ENCODE results near the gene FOXK2. TPM values are rescaled to one million over a fixed set of nuclear protein-coding genes. Genes with fewer than 3 reads are reported as not detected.
"Not testable (repeated sequence)": the region's sequence is repeated elsewhere in the genome, so short reads cannot be mapped to it uniquely, and the experiment has no call there.

Gene FOXK2
- total RNA-seq, 1 donor from 2014 or later: 27.7 TPM

- no peak overlapping the region for H3K4me3 ChIP-seq (ENCODE audit: low read length in 3 of 3)
- H3K36me3 ChIP-seq (ENCODE audit: control insufficient read depth in 3 of 3, insufficient read depth in 3 of 3, low read length in 3 of 3): peaks cover 25 to 28% (median 27%) of the 10 kb centered on the region in 3 donors
- H3K9ac ChIP-seq (ENCODE audit: low read depth in 1 of 3, low read length in 3 of 3): no peak overlapping the region
- H3K27ac ChIP-seq (ENCODE audit: low read depth, low read length): no peak overlapping the region
- H3K27me3 ChIP-seq (ENCODE audit: control insufficient read depth in 3 of 3, insufficient read depth in 3 of 3, low read length in 3 of 3): no peaks in the 10 kb centered on the region
- H3K4me1 ChIP-seq (ENCODE audit: control insufficient read depth in 3 of 3, insufficient read depth in 3 of 3, low read length in 3 of 3): peaks cover 29 to 36% (median 36%) of the 10 kb centered on the region in 3 donors
- no peaks in the 10 kb centered on the region for H3K9me3 ChIP-seq (ENCODE audit: control insufficient read depth in 3 of 3, low read length in 3 of 3)
Observed at GRCh38 chr17:82568997-82569393, 49.5 kb downstream of the FOXK2 start.

- Histone ChIP-seq H3K27ac (ENCODE audit: low read depth, low read length) (no peak overlapping the region), H3K4me1 (ENCODE audit: control insufficient read depth in 3 of 3, insufficient read depth in 3 of 3, low read length in 3 of 3) (peaks cover 29 to 35% (median 32%) of the 10 kb centered on the region in 3 donors), H3K36me3 (ENCODE audit: control insufficient read depth in 3 of 3, insufficient read depth in 3 of 3, low read length in 3 of 3) (peaks cover 25 to 29% (median 27%) of the 10 kb centered on the region in 3 donors), H3K9me3 (ENCODE audit: control insufficient read depth in 3 of 3, low read length in 3 of 3) (no peaks in the 10 kb centered on the region), H3K9ac (ENCODE audit: low read depth in 1 of 3, low read length in 3 of 3) (no peak overlapping the region), H3K27me3 (ENCODE audit: control insufficient read depth in 3 of 3, insufficient read depth in 3 of 3, low read length in 3 of 3) (no peaks in the 10 kb centered on the region), H3K4me3 (ENCODE audit: low read length in 3 of 3) (no peak overlapping the region)
Observed at GRCh38 chr17:82569621-82570020, 50.1 kb downstream of the FOXK2 start.

- peaks cover 27 to 29% (median 29%) of the 10 kb centered on the region in 3 donors for H3K36me3 ChIP-seq (ENCODE audit: control insufficient read depth in 3 of 3, insufficient read depth in 3 of 3, low read length in 3 of 3)
- no peaks in the 10 kb centered on the region for H3K27me3 ChIP-seq (ENCODE audit: control insufficient read depth in 3 of 3, insufficient read depth in 3 of 3, low read length in 3 of 3)
- H3K4me3 ChIP-seq (ENCODE audit: low read length in 3 of 3): no peak overlapping the region
- no peaks in the 10 kb centered on the region for H3K9me3 ChIP-seq (ENCODE audit: control insufficient read depth in 3 of 3, low read length in 3 of 3)
- H3K27ac ChIP-seq (ENCODE audit: low read depth, low read length): no peak overlapping the region
- peaks cover 24 to 31% (median 26%) of the 10 kb centered on the region in 3 donors for H3K4me1 ChIP-seq (ENCODE audit: control insufficient read depth in 3 of 3, insufficient read depth in 3 of 3, low read length in 3 of 3)
- H3K9ac ChIP-seq (ENCODE audit: low read depth in 1 of 3, low read length in 3 of 3): no peak overlapping the region
Observed at GRCh38 chr17:82570277-82570676, 50.7 kb downstream of the FOXK2 start.

GRCh38 chr17:82571855-82572254 is 52.3 kb downstream of the FOXK2 start:
- no peak overlapping the region for H3K27ac ChIP-seq (ENCODE audit: low read depth, low read length)
- H3K9me3 ChIP-seq (ENCODE audit: control insufficient read depth in 3 of 3, low read length in 3 of 3): no peaks in the 10 kb centered on the region
- H3K27me3 ChIP-seq (ENCODE audit: control insufficient read depth in 3 of 3, insufficient read depth in 3 of 3, low read length in 3 of 3): no peaks in the 10 kb centered on the region
- peaks cover 27 to 33% (median 32%) of the 10 kb centered on the region in 3 donors for H3K36me3 ChIP-seq (ENCODE audit: control insufficient read depth in 3 of 3, insufficient read depth in 3 of 3, low read length in 3 of 3)
- H3K9ac ChIP-seq (ENCODE audit: low read depth in 1 of 3, low read length in 3 of 3): no peak overlapping the region
- H3K4me1 ChIP-seq (ENCODE audit: control insufficient read depth in 3 of 3, insufficient read depth in 3 of 3, low read length in 3 of 3): peaks cover 11 to 16% (median 11%) of the 10 kb centered on the region in 3 donors
- no peak overlapping the region for H3K4me3 ChIP-seq (ENCODE audit: low read length in 3 of 3)

GRCh38 chr17:82574041-82574440 is 54.5 kb downstream of the FOXK2 start:
- Histone ChIP-seq H3K36me3 (ENCODE audit: control insufficient read depth in 3 of 3, insufficient read depth in 3 of 3, low read length in 3 of 3) (peaks cover 27 to 31% (median 30%) of the 10 kb centered on the region in 3 donors), H3K9ac (ENCODE audit: low read depth in 1 of 3, low read length in 3 of 3) (no peak overlapping the region), H3K27ac (ENCODE audit: low read depth, low read length) (no peak overlapping the region), H3K9me3 (ENCODE audit: control insufficient read depth in 3 of 3, low read length in 3 of 3) (no peaks in the 10 kb centered on the region), H3K4me1 (ENCODE audit: control insufficient read depth in 3 of 3, insufficient read depth in 3 of 3, low read length in 3 of 3) (peaks cover under 1 to 3% (median 3%) of the 10 kb centered on the region in 3 donors), H3K27me3 (ENCODE audit: control insufficient read depth in 3 of 3, insufficient read depth in 3 of 3, low read length in 3 of 3) (no peaks in the 10 kb centered on the region), H3K4me3 (ENCODE audit: low read length in 3 of 3) (no peak overlapping the region)

- H3K4me1 ChIP-seq (ENCODE audit: control insufficient read depth in 3 of 3, insufficient read depth in 3 of 3, low read length in 3 of 3); H3K9me3 ChIP-seq (ENCODE audit: control insufficient read depth in 3 of 3, low read length in 3 of 3); H3K4me3 ChIP-seq (ENCODE audit: low read length in 3 of 3); H3K27ac ChIP-seq (ENCODE audit: low read depth, low read length); H3K27me3 ChIP-seq (ENCODE audit: control insufficient read depth in 3 of 3, insufficient read depth in 3 of 3, low read length in 3 of 3); H3K9ac ChIP-seq (ENCODE audit: low read depth in 1 of 3, low read length in 3 of 3): not testable (repeated sequence)
- H3K36me3 ChIP-seq (ENCODE audit: control insufficient read depth in 3 of 3, insufficient read depth in 3 of 3, low read length in 3 of 3): peaks cover 22 to 27% (median 24%) of the 10 kb centered on the region in 3 donors
Observed at GRCh38 chr17:82575581-82576221, 56.2 kb downstream of the FOXK2 start.

- Histone ChIP-seq H3K4me1 (ENCODE audit: control insufficient read depth in 3 of 3, insufficient read depth in 3 of 3, low read length in 3 of 3) (peaks cover 0 to 4% (median 0%) of the 10 kb centered on the region in 3 donors), H3K36me3 (ENCODE audit: control insufficient read depth in 3 of 3, insufficient read depth in 3 of 3, low read length in 3 of 3) (peaks cover 13 to 21% (median 16%) of the 10 kb centered on the region in 3 donors), H3K4me3 (ENCODE audit: low read length in 3 of 3) (no peak overlapping the region), H3K27me3 (ENCODE audit: control insufficient read depth in 3 of 3, insufficient read depth in 3 of 3, low read length in 3 of 3) (no peaks in the 10 kb centered on the region), H3K27ac (ENCODE audit: low read depth, low read length) (no peak overlapping the region), H3K9me3 (ENCODE audit: control insufficient read depth in 3 of 3, low read length in 3 of 3) (no peaks in the 10 kb centered on the region), H3K9ac (ENCODE audit: low read depth in 1 of 3, low read length in 3 of 3) (no peak overlapping the region)
Observed at GRCh38 chr17:82577300-82577699, 57.8 kb downstream of the FOXK2 start.

- H3K9me3 ChIP-seq (ENCODE audit: control insufficient read depth in 3 of 3, low read length in 3 of 3); H3K4me3 ChIP-seq (ENCODE audit: low read length in 3 of 3); H3K9ac ChIP-seq (ENCODE audit: low read depth in 1 of 3, low read length in 3 of 3); H3K27me3 ChIP-seq (ENCODE audit: control insufficient read depth in 3 of 3, insufficient read depth in 3 of 3, low read length in 3 of 3); H3K27ac ChIP-seq (ENCODE audit: low read depth, low read length); H3K4me1 ChIP-seq (ENCODE audit: control insufficient read depth in 3 of 3, insufficient read depth in 3 of 3, low read length in 3 of 3): not testable (repeated sequence)
- peaks cover 15 to 26% (median 16%) of the 10 kb centered on the region in 3 donors for H3K36me3 ChIP-seq (ENCODE audit: control insufficient read depth in 3 of 3, insufficient read depth in 3 of 3, low read length in 3 of 3)
Observed at GRCh38 chr17:82579969-82580368, 60.4 kb downstream of the FOXK2 start.

GRCh38 chr17:82582213-82582612 is 62.7 kb downstream of the FOXK2 start:
- Histone ChIP-seq H3K9ac (ENCODE audit: low read depth in 1 of 3, low read length in 3 of 3) (no peak overlapping the region), H3K36me3 (ENCODE audit: control insufficient read depth in 3 of 3, insufficient read depth in 3 of 3, low read length in 3 of 3) (peaks cover 16 to 28% (median 22%) of the 10 kb centered on the region in 3 donors), H3K4me1 (ENCODE audit: control insufficient read depth in 3 of 3, insufficient read depth in 3 of 3, low read length in 3 of 3) (peaks cover 0 to 6% (median 0%) of the 10 kb centered on the region in 3 donors), H3K27ac (ENCODE audit: low read depth, low read length) (no peak overlapping the region), H3K9me3 (ENCODE audit: control insufficient read depth in 3 of 3, low read length in 3 of 3) (no peaks in the 10 kb centered on the region), H3K27me3 (ENCODE audit: control insufficient read depth in 3 of 3, insufficient read depth in 3 of 3, low read length in 3 of 3) (no peaks in the 10 kb centered on the region), H3K4me3 (ENCODE audit: low read length in 3 of 3) (no peak overlapping the region)

GRCh38 chr17:82582709-82583108 is 63.2 kb downstream of the FOXK2 start:
- Histone ChIP-seq H3K36me3 (ENCODE audit: control insufficient read depth in 3 of 3, insufficient read depth in 3 of 3, low read length in 3 of 3) (peaks cover 19 to 29% (median 24%) of the 10 kb centered on the region in 3 donors), H3K27me3 (ENCODE audit: control insufficient read depth in 3 of 3, insufficient read depth in 3 of 3, low read length in 3 of 3) (no peaks in the 10 kb centered on the region), H3K9me3 (ENCODE audit: control insufficient read depth in 3 of 3, low read length in 3 of 3) (no peaks in the 10 kb centered on the region), H3K4me3 (ENCODE audit: low read length in 3 of 3) (no peak overlapping the region), H3K9ac (ENCODE audit: low read depth in 1 of 3, low read length in 3 of 3) (no peak overlapping the region), H3K27ac (ENCODE audit: low read depth, low read length) (no peak overlapping the region), H3K4me1 (ENCODE audit: control insufficient read depth in 3 of 3, insufficient read depth in 3 of 3, low read length in 3 of 3) (peaks cover 0 to 6% (median 0%) of the 10 kb centered on the region in 3 donors)

All from skeletal muscle tissue (tissue), 4 donors.